GM21526 (cell line): ENCODE data around the gene NTRK2.

Experiments
- ATAC-seq: cut with Tn5 transposase; IDR thresholded peaks from one replicate; pipeline ENCODE4 v1.9.1; 2021; ENCODE audit warnings: moderate library complexity; ENCODE audit not compliant: unreplicated experiment, low FRiP score

NTRK2 gene

GRCh38 chr9:84679571-84679970, 10.0 kb downstream of the NTRK2 start:
- no peak for ATAC-seq

- no peak for ATAC-seq
Observed at GRCh38 chr9:84681516-84682285, 12.2 kb downstream of the NTRK2 start.

GRCh38 chr9:84686068-84686467, 16.5 kb downstream of the NTRK2 start:
- no peak for ATAC-seq

- no peak for ATAC-seq
Observed at GRCh38 chr9:84688956-84689355, 19.4 kb downstream of the NTRK2 start.

- ATAC-seq: no peak
Observed at GRCh38 chr9:84691634-84692033, 22.1 kb downstream of the NTRK2 start.

GRCh38 chr9:84694248-84694647, 24.7 kb downstream of the NTRK2 start:
- ATAC-seq: peak; percentile 87

- ATAC-seq: no peak
Observed at GRCh38 chr9:84697042-84697441, 27.5 kb downstream of the NTRK2 start.

DNA sequence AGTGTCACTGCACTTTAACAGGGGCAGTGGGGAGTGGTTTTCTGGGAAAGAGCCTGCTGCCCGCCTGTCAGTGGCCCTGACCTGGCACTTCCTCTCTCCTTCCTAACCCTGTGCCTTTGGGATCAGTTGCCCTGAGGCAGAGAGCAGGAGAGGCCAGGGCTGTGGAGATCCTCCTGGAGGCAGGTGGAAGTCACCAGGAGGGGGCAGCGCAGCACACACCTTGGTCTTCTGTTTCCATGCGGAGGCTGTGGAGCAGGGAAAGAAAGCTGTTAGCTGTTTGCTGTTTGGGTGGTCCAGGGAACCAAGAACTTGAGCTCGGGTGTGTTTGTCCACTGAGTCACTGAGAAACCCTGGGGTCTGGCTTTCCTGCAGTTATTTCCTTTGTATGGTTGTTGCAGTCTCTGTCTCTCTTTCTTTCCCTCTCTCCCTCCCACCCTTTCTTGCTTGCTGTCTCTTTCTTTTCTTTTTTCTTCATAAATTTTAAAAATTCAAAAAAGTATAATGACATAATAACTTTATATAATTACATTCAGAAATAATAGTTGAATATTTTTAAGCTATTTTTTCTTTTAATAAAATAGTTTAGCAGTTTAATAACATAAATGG, 28.1 kb downstream of the NTRK2 start:
- no peak for ATAC-seq

DNA sequence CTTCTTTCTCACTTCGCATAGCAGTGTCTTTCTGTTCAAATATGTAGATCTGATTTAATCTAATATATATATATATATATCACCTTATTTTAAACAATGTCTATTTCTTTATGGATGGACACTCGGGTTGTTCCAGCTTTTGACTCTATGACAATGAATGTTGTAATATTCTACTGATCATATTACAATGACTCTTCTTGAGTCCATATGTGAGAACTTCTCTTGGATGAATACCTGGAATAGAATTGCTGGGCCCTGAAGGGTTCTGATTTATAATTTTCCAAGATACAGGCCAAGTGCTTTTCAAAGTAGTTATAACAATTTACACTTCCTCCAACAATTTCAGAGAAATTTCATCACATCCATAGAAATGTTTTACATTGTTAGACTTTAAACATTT, 28.8 kb downstream of the NTRK2 start:
- ATAC-seq: no peak

GRCh38 chr9:84699984-84700383, 30.5 kb downstream of the NTRK2 start:
- ATAC-seq: no peak

DNA sequence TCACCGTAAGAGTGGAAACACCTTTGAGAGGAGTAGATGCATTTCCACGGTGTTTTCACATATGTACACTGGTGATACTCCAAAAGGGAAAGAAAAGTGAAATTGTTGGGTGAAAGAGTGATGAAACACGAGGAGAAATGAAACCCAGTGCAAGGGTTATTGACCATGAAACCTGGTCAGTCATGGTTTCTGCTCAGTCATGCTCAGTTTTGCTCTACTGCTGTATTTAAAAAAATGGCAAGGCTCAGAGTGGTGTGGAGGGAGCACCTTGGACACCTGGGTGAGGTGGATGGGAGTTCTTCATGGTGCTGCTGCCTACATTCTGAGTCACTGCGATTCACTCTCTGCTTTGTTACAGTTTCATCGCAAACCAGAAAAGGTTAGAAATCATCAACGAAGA, 32.3 kb downstream of the NTRK2 start:
- ATAC-seq: peak; percentile 78

DNA sequence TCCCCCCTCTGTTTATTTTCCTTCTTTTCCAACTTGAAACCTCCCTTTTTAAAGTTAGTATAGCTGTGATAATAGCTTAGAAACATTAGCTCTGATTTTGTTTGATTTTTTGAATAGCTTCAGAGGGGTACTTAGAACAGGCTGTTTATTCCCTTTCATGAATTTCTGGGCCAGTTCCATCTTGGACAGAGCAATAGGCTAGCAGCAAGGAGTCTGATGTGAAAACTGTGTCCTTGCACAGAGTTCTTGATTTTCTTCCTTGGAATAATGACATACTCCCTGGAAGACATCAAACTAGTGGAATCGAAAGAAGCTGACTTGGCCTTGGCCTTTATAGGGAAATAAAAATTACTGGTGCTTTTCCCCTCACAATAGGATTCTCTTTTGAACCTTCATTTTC, 32.9 kb downstream of the NTRK2 start:
- no peak for ATAC-seq

GRCh38 chr9:84703793-84704192, 34.3 kb downstream of the NTRK2 start:
- no peak for ATAC-seq

DNA sequence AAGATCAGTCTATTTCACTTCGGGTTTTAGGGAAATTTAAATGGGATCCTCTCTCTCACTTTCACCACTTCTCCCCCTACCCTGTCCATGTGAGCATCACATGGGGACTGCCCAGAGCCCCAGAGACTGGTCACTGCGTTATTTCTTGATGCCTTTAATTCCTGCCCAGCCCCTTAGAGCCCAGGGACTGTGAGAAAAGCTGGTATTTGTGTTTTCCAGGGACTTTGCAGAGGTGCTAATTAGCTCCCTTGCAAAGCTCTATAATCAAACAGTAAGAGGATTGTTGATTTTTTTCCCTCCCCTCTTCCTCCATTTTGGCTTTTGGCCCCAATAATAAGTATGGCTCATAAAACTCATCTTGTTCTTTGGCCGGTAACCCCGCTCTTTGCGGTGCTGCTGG, 35.6 kb downstream of the NTRK2 start:
- ATAC-seq: no peak

- no peak for ATAC-seq
Observed at GRCh38 chr9:84708400-84708799, 38.9 kb downstream of the NTRK2 start.

- no peak for ATAC-seq
Observed at GRCh38 chr9:84709056-84709455, 39.5 kb downstream of the NTRK2 start.

- no peak for ATAC-seq
Observed at GRCh38 chr9:84710701-84711397, 41.3 kb downstream of the NTRK2 start.

- ATAC-seq: no peak
Observed at GRCh38 chr9:84711398-84711777, 41.9 kb downstream of the NTRK2 start.

GRCh38 chr9:84711936-84712335, 42.4 kb downstream of the NTRK2 start:
- ATAC-seq: no peak

DNA sequence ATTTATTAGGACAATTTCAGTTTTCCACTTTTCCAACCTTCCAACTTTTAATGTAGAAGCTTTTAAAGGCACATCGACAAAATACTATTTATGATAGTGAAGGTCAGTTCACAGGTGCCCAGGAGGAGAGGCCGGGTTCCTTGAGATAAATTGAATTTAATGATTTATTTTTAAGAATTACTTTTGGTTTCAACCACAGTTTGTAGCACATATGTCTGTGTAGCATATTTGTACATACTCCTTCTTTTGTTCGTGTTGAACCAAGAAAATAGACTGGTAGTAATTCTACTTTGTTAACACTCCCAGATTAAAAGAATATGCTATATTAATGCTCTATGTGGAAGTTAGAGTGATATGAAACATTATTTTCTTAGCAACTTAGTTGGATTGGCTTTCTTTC, 46.7 kb downstream of the NTRK2 start:
- no peak for ATAC-seq

- ATAC-seq: no peak
Observed at GRCh38 chr9:84718476-84718875, 48.9 kb downstream of the NTRK2 start.
